Loucy (cell line): ENCODE measurements around the gene FADS3.

Experiments used
- H2AFZ ChIP-seq: fragments of 200-600 bp; sonication (generic); 2 replicates; pipeline ENCODE4 v1.6.0; 2016; ENCODE audit warnings: antibody characterized with exemption, mild to moderate bottlenecking, low read length, moderate library complexity
- H3F3A ChIP-seq: fragments of 200-600 bp; 2 replicates; pipeline ENCODE4 v1.6.0; 2016; ENCODE audit warnings: antibody characterized with exemption, low read depth, mild to moderate bottlenecking
- H3K27me3 ChIP-seq: fragments of 200-600 bp; sonication (generic); 2 replicates; pipeline ENCODE4 v1.6.1; 2014; ENCODE audit warnings: low read length, mild to moderate bottlenecking; ENCODE audit not compliant: insufficient read depth, poor library complexity, severe bottlenecking
- H3K36me3 ChIP-seq: fragments of 200-600 bp; sonication (generic); 2 replicates; pipeline ENCODE4 v1.6.1; 2016; ENCODE audit warnings: low read length; ENCODE audit not compliant: insufficient read depth
- H3K4me1 ChIP-seq: fragments of 200-600 bp; sonication (generic); 2 replicates; pipeline ENCODE4 v1.5.1; 2014; ENCODE audit warnings: low read length, mild to moderate bottlenecking; ENCODE audit not compliant: insufficient read depth, poor library complexity, severe bottlenecking
- H3K4me2 ChIP-seq: fragments of 200-600 bp; sonication (generic); 2 replicates; pipeline ENCODE4 v1.6.0; 2014; ENCODE audit warnings: antibody characterized with exemption, low read length, low read depth, mild to moderate bottlenecking; ENCODE audit not compliant: poor library complexity, severe bottlenecking
- H3K4me3 ChIP-seq: fragments of 200-600 bp; sonication (generic); 2 replicates; pipeline ENCODE4 v1.5.1; 2014; ENCODE audit warnings: low read length, mild to moderate bottlenecking, mixed read lengths; ENCODE audit not compliant: poor library complexity, severe bottlenecking
- H3K79me2 ChIP-seq: fragments of 200-600 bp; sonication (generic); 2 replicates; pipeline ENCODE4 v1.6.1; 2014; ENCODE audit warnings: low read length; ENCODE audit not compliant: insufficient read depth
- H3K9ac ChIP-seq: fragments of 200-600 bp; sonication (generic); 2 replicates; pipeline ENCODE4 v1.6.0; 2014; ENCODE audit warnings: mild to moderate bottlenecking, low read depth, low read length, moderate library complexity; ENCODE audit not compliant: poor library complexity, severe bottlenecking
- H3K9me2 ChIP-seq: fragments of 200-600 bp; sonication (generic); replicated peaks from 2 replicates; pipeline ENCODE4 v1.6.1; 2016; ENCODE audit warnings: low read depth, low read length, mixed read lengths
- H3K9me3 ChIP-seq: fragments of 200-600 bp; sonication (generic); 2 replicates; pipeline ENCODE4 v1.6.1; 2014; ENCODE audit warnings: mild to moderate bottlenecking, antibody characterized with exemption, low read length, low read depth; ENCODE audit not compliant: insufficient read depth
- H4K20me1 ChIP-seq: fragments of 200-600 bp; sonication (generic); 2 replicates; pipeline ENCODE4 v1.6.0; 2014; ENCODE audit warnings: antibody characterized with exemption, low read length, mild to moderate bottlenecking; ENCODE audit not compliant: insufficient read depth, poor library complexity, severe bottlenecking
- EZH2phosphoT487 ChIP-seq: fragments of 200-600 bp; IDR thresholded peaks from 2 replicates; pipeline ENCODE4 v1.6.1; 2018; ENCODE audit warnings: antibody characterized with exemption, mild to moderate bottlenecking, moderate library complexity, borderline replicate concordance
- TF ChIP-seq, protein P1 (sequence below): fragments of 200-600 bp; sonication (generic); conservative IDR thresholded peaks from 2 replicates; pipeline ENCODE4 v1.5.1; 2014; ENCODE audit warnings: mild to moderate bottlenecking, antibody characterized with exemption, low read length

The FADS3 gene

GRCh38 chr11:61864814-61865775 is 26.2 kb downstream of the FADS3 start:
- no peaks in the 10 kb centered on the region for H3K79me2 ChIP-seq
- H3K27me3 ChIP-seq: no peaks in the 10 kb centered on the region
- no peak overlapping the region for H3K9ac ChIP-seq
- peaks cover 62% of the 10 kb centered on the region; the same call in 1 of the 2 replicates for H3K36me3 ChIP-seq
- TF ChIP-seq, protein P1, sequence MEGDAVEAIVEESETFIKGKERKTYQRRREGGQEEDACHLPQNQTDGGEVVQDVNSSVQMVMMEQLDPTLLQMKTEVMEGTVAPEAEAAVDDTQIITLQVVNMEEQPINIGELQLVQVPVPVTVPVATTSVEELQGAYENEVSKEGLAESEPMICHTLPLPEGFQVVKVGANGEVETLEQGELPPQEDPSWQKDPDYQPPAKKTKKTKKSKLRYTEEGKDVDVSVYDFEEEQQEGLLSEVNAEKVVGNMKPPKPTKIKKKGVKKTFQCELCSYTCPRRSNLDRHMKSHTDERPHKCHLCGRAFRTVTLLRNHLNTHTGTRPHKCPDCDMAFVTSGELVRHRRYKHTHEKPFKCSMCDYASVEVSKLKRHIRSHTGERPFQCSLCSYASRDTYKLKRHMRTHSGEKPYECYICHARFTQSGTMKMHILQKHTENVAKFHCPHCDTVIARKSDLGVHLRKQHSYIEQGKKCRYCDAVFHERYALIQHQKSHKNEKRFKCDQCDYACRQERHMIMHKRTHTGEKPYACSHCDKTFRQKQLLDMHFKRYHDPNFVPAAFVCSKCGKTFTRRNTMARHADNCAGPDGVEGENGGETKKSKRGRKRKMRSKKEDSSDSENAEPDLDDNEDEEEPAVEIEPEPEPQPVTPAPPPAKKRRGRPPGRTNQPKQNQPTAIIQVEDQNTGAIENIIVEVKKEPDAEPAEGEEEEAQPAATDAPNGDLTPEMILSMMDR: no peak
- TF ChIP-seq EZH2phosphoT487: no peak
- H4K20me1 ChIP-seq: no peaks in the 10 kb centered on the region
- H3F3A ChIP-seq: no peaks in the 10 kb centered on the region
- H2AFZ ChIP-seq: no peak overlapping the region
- no peak overlapping the region for H3K4me3 ChIP-seq
- no peaks in the 10 kb centered on the region for H3K9me2 ChIP-seq
- no peaks in the 10 kb centered on the region for H3K4me1 ChIP-seq
- H3K4me2 ChIP-seq: no peak overlapping the region
- H3K9me3 ChIP-seq: no peaks in the 10 kb centered on the region

GRCh38 chr11:61863548-61864081 is 27.7 kb downstream of the FADS3 start:
- H3K4me1 ChIP-seq: no peaks in the 10 kb centered on the region
- H3K9ac ChIP-seq: no peak overlapping the region
- H3K79me2 ChIP-seq: no peaks in the 10 kb centered on the region
- no peaks in the 10 kb centered on the region for H3K9me3 ChIP-seq
- H2AFZ ChIP-seq: no peak overlapping the region
- no peaks in the 10 kb centered on the region for H4K20me1 ChIP-seq
- H3K4me2 ChIP-seq: no peak overlapping the region
- peaks cover 76% of the 10 kb centered on the region; the same call in 1 of the 2 replicates for H3K36me3 ChIP-seq
- H3K4me3 ChIP-seq: no peak overlapping the region
- H3K9me2 ChIP-seq: no peaks in the 10 kb centered on the region
- H3K27me3 ChIP-seq: no peaks in the 10 kb centered on the region
- TF ChIP-seq EZH2phosphoT487: no peak
- TF ChIP-seq, protein P1: no peak
- no peaks in the 10 kb centered on the region for H3F3A ChIP-seq

- H3K4me2 ChIP-seq: no peak overlapping the region
- H3K4me3 ChIP-seq: no peak overlapping the region
- TF ChIP-seq EZH2phosphoT487: no peak
- TF ChIP-seq, protein P1: no peak
- peaks cover 82% of the 10 kb centered on the region; the same call in 1 of the 2 replicates for H3K36me3 ChIP-seq
- H3K9me2 ChIP-seq: no peaks in the 10 kb centered on the region
- H3F3A ChIP-seq: no peaks in the 10 kb centered on the region
- no peaks in the 10 kb centered on the region for H3K27me3 ChIP-seq
- no peaks in the 10 kb centered on the region for H4K20me1 ChIP-seq
- no peaks in the 10 kb centered on the region for H3K9me3 ChIP-seq
- no peaks in the 10 kb centered on the region for H3K4me1 ChIP-seq
- no peaks in the 10 kb centered on the region for H3K79me2 ChIP-seq
- no peak overlapping the region for H3K9ac ChIP-seq
- no peak overlapping the region for H2AFZ ChIP-seq
These were observed 28.4 kb downstream of the FADS3 start for GRCh38 chr11:61862714-61863547.
